Dermis microvascular lymphatic vessel endothelial cell (primary cell): ENCODE data around the gene MUS81. TPM values are rescaled to one million over a fixed set of nuclear protein-coding genes. Genes with fewer than 3 reads are reported as not detected.
"Not testable (repeated sequence)": the region's sequence is repeated elsewhere in the genome, so short reads cannot be mapped to it uniquely, and the experiment has no call there.

Experiments used
- DNase-seq, 2 donors: peaks; one replicate each; pipeline versions ENCODE4 v3.0.0 to v3.0.0-alpha.2; 2010; ENCODE audit warnings: low read depth in 2 of 2
- total RNA-seq: library from RNA; depleted of rRNA; stranded (reverse); fragments of >200 nt; gene quantifications from 2 replicates; pipeline ENCODE4 v1.2.1, GENCODE V29; 2014

MUS81 gene
- total RNA-seq, result 32.6 and 37.8 TPM in 2 replicates

GRCh38 chr11:65860278-65861164, at the start of gene MUS81:
MUS81 (plus strand) TSS chr11:65860433; CDS start chr11:65860754, 321 bp downstream.
- peak; percentile 91 to 98 for DNase-seq

- no peak for DNase-seq
Measured at GRCh38 chr11:65811764-65812475, 48.3 kb upstream of the MUS81 start.

- peak; percentile 66 to 88 for DNase-seq
Measured at GRCh38 chr11:65814131-65814985, 45.9 kb upstream of the MUS81 start.

GRCh38 chr11:65814986-65815565, 45.2 kb upstream of the MUS81 start:
- no peak for DNase-seq

- no peak for DNase-seq
Measured at GRCh38 chr11:65816696-65817095, 43.5 kb upstream of the MUS81 start.

GRCh38 chr11:65817312-65817834, 42.9 kb upstream of the MUS81 start:
- no peak for DNase-seq

- peak; percentile 69 to 86 for DNase-seq
Measured at GRCh38 chr11:65817835-65818680, 42.2 kb upstream of the MUS81 start.

- no peak for DNase-seq
Measured at GRCh38 chr11:65821107-65821506, 39.1 kb upstream of the MUS81 start.

- no peak for DNase-seq
Measured at GRCh38 chr11:65822776-65823528, 37.3 kb upstream of the MUS81 start.

GRCh38 chr11:65826984-65827735, 33.1 kb upstream of the MUS81 start:
- no peak for DNase-seq

- DNase-seq, result no peak
Measured at GRCh38 chr11:65829459-65829858, 30.8 kb upstream of the MUS81 start.

GRCh38 chr11:65832231-65832630, 28.0 kb upstream of the MUS81 start:
- DNase-seq, result not testable (repeated sequence)

GRCh38 chr11:65833297-65834030, 26.8 kb upstream of the MUS81 start, which contains the start of gene SNX32:
SNX32 (plus strand) TSS chr11:65833963; CDS start chr11:65834066, 103 bp downstream.
- peak; percentile 79 to 91 for DNase-seq

- DNase-seq, result no peak
Measured at GRCh38 chr11:65834202-65834601, 26.0 kb upstream of the MUS81 start.

- no peak for DNase-seq
Measured at GRCh38 chr11:65842144-65842543, 18.1 kb upstream of the MUS81 start.

GRCh38 chr11:65843811-65844210, 16.4 kb upstream of the MUS81 start:
- DNase-seq, result no peak

GRCh38 chr11:65844231-65844872, 15.9 kb upstream of the MUS81 start:
- no peak for DNase-seq
